ENCODE results near the gene ASCC3.

DNA sequence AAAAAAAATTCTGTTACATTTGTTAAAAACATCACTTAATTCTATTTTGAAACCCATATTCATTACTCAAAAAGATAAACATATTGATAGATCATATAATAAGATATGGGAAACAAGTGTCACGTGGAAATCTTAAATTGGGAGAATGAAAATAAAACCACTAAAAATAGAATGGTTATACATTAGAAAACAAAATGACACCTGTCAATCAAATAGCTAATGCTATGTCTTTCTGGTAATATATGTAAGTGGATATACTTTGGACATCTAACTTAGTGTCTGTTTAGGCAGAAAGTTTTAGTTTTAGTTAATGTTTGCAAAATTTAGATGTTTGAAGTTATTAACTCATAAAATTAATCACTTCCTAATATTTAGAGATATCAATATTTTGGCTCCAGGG lies 321.3 kb downstream of the ASCC3 start:
- TF ChIP-seq, protein P1, sequence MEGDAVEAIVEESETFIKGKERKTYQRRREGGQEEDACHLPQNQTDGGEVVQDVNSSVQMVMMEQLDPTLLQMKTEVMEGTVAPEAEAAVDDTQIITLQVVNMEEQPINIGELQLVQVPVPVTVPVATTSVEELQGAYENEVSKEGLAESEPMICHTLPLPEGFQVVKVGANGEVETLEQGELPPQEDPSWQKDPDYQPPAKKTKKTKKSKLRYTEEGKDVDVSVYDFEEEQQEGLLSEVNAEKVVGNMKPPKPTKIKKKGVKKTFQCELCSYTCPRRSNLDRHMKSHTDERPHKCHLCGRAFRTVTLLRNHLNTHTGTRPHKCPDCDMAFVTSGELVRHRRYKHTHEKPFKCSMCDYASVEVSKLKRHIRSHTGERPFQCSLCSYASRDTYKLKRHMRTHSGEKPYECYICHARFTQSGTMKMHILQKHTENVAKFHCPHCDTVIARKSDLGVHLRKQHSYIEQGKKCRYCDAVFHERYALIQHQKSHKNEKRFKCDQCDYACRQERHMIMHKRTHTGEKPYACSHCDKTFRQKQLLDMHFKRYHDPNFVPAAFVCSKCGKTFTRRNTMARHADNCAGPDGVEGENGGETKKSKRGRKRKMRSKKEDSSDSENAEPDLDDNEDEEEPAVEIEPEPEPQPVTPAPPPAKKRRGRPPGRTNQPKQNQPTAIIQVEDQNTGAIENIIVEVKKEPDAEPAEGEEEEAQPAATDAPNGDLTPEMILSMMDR (IDR thresholded peaks at IDR 0.05), result no peak
- TF ChIP-seq POLR2A (IDR thresholded peaks at IDR 0.05) (no peak), POLR2AphosphoS5 (IDR thresholded peaks at IDR 0.05) (no peak)
